Measurements from ENCODE around the gene GAP43.

GAP43 gene

DNA sequence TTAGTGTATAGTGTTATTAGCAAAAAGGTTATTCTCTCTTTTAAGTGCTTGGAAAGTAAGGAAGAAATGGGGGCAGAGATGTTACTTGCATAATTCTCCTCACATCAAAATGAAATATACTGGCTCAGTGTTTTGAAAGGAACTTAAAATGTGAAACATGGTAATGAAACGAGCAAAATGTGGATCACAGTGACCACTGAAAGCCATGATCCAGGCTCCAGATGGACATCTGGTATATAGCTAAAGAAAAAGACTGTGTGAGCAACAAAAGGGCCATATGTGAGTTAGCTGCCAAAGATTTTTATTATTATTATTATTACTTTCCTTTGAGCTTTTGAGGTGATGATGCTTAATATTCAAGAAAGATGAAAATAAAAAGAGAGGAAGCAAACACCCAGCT lies 89.6 kb downstream of the GAP43 start:
- no peaks in the 10 kb centered on the region for H3K27me3 ChIP-seq (ENCODE audit: insufficient read depth, low read length, poor library complexity, severe bottlenecking)
- H4K20me1 ChIP-seq (ENCODE audit: insufficient read depth, low read length, poor library complexity, severe bottlenecking) = no peaks in the 10 kb centered on the region
- H3K4me1 ChIP-seq (ENCODE audit: insufficient read depth, low read length, poor library complexity, severe bottlenecking) = no peaks in the 10 kb centered on the region
- no peak overlapping the region for H3K4me2 ChIP-seq (ENCODE audit: low read depth, low read length, poor library complexity, severe bottlenecking)
- H2AFZ ChIP-seq (ENCODE audit: low read length) = no peak overlapping the region
- no peaks in the 10 kb centered on the region for H3K36me3 ChIP-seq (ENCODE audit: insufficient read depth, low read length)
- no peaks in the 10 kb centered on the region for H3K79me2 ChIP-seq (ENCODE audit: insufficient read depth, low read length)
- no peaks in the 10 kb centered on the region for H3K9me2 ChIP-seq (replicated peaks; ENCODE audit: low read depth, low read length)
- no peak overlapping the region for H3K9ac ChIP-seq (ENCODE audit: low read depth, low read length, poor library complexity, severe bottlenecking)
- TF ChIP-seq, protein P1, sequence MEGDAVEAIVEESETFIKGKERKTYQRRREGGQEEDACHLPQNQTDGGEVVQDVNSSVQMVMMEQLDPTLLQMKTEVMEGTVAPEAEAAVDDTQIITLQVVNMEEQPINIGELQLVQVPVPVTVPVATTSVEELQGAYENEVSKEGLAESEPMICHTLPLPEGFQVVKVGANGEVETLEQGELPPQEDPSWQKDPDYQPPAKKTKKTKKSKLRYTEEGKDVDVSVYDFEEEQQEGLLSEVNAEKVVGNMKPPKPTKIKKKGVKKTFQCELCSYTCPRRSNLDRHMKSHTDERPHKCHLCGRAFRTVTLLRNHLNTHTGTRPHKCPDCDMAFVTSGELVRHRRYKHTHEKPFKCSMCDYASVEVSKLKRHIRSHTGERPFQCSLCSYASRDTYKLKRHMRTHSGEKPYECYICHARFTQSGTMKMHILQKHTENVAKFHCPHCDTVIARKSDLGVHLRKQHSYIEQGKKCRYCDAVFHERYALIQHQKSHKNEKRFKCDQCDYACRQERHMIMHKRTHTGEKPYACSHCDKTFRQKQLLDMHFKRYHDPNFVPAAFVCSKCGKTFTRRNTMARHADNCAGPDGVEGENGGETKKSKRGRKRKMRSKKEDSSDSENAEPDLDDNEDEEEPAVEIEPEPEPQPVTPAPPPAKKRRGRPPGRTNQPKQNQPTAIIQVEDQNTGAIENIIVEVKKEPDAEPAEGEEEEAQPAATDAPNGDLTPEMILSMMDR (conservative IDR thresholded peaks at IDR 0.05; ENCODE audit: low read length) = no peak
- TF ChIP-seq EZH2phosphoT487 (IDR thresholded peaks at IDR 0.05; ENCODE audit: borderline replicate concordance) = no peak
- H3F3A ChIP-seq (ENCODE audit: low read depth) = no peaks in the 10 kb centered on the region
- H3K4me3 ChIP-seq (ENCODE audit: low read length, poor library complexity, severe bottlenecking) = no peak overlapping the region
- no peaks in the 10 kb centered on the region for H3K9me3 ChIP-seq (ENCODE audit: insufficient read depth, low read depth, low read length)

DNA sequence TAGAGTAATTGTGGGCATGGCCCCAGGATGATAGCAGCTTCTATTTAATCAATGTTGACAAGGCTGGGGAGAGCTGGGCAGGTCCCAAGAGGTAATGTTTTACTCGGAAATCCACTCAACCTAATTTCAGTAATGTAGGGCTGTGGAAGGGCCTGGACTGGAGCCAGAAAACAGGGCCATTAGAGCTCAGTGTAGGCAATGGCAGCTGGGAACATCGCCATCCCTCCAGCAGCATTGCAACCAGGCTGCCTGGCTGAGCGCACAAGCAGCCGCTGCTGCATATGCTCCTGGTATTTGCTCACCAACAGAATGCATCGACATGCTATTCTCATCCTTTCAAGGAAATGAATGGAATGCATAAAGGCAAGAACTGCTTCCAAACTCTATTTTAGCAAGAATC lies 90.0 kb downstream of the GAP43 start:
- no peak overlapping the region for H2AFZ ChIP-seq (ENCODE audit: low read length)
- TF ChIP-seq, protein P1 (conservative IDR thresholded peaks at IDR 0.05; ENCODE audit: low read length) = no peak
- TF ChIP-seq EZH2phosphoT487 (IDR thresholded peaks at IDR 0.05; ENCODE audit: borderline replicate concordance) = no peak
- no peaks in the 10 kb centered on the region for H3K9me2 ChIP-seq (replicated peaks; ENCODE audit: low read depth, low read length)
- H3K36me3 ChIP-seq (ENCODE audit: insufficient read depth, low read length) = no peaks in the 10 kb centered on the region
- H3K27me3 ChIP-seq (ENCODE audit: insufficient read depth, low read length, poor library complexity, severe bottlenecking) = no peaks in the 10 kb centered on the region
- no peaks in the 10 kb centered on the region for H3K79me2 ChIP-seq (ENCODE audit: insufficient read depth, low read length)
- H3K4me2 ChIP-seq (ENCODE audit: low read depth, low read length, poor library complexity, severe bottlenecking) = no peak overlapping the region
- H3F3A ChIP-seq (ENCODE audit: low read depth) = no peaks in the 10 kb centered on the region
- no peak overlapping the region for H3K4me3 ChIP-seq (ENCODE audit: low read length, poor library complexity, severe bottlenecking)
- no peaks in the 10 kb centered on the region for H3K4me1 ChIP-seq (ENCODE audit: insufficient read depth, low read length, poor library complexity, severe bottlenecking)
- H3K9ac ChIP-seq (ENCODE audit: low read depth, low read length, poor library complexity, severe bottlenecking) = no peak overlapping the region
- H3K9me3 ChIP-seq (ENCODE audit: insufficient read depth, low read depth, low read length) = no peaks in the 10 kb centered on the region
- no peaks in the 10 kb centered on the region for H4K20me1 ChIP-seq (ENCODE audit: insufficient read depth, low read length, poor library complexity, severe bottlenecking)

DNA sequence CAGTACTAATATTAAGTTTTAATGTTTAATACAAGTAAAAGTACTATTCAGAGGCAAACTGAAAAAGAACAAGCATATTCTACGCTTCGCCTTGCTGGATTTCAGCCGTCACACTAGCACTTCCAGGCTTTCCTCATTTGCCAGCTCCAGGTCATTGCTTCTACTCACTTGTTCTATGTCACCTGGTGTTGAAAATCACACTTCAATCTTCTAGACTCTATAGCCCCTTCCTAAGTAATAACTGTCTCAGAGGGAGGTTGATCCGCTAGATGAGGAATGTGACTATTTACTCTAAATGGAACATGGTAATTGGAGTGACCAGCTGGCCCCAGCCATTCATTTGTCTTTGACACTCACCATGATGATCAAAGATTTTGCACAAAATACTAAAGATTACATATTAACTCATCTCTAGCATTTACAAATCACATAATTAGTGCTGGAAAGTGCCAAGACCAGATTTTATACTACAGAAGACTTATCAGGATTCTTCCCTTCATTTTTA lies 92.0 kb downstream of the GAP43 start:
- H3K9me2 ChIP-seq (replicated peaks; ENCODE audit: low read depth, low read length) = no peaks in the 10 kb centered on the region
- no peaks in the 10 kb centered on the region for H3K4me1 ChIP-seq (ENCODE audit: insufficient read depth, low read length, poor library complexity, severe bottlenecking)
- H3K9ac ChIP-seq (ENCODE audit: low read depth, low read length, poor library complexity, severe bottlenecking) = no peak overlapping the region
- no peak overlapping the region for H3K4me3 ChIP-seq (ENCODE audit: low read length, poor library complexity, severe bottlenecking)
- H3K27me3 ChIP-seq (ENCODE audit: insufficient read depth, low read length, poor library complexity, severe bottlenecking) = no peaks in the 10 kb centered on the region
- no peaks in the 10 kb centered on the region for H3K79me2 ChIP-seq (ENCODE audit: insufficient read depth, low read length)
- no peak overlapping the region for H2AFZ ChIP-seq (ENCODE audit: low read length)
- no peak overlapping the region for H3K4me2 ChIP-seq (ENCODE audit: low read depth, low read length, poor library complexity, severe bottlenecking)
- TF ChIP-seq EZH2phosphoT487 (IDR thresholded peaks at IDR 0.05; ENCODE audit: borderline replicate concordance) = no peak
- TF ChIP-seq, protein P1 (conservative IDR thresholded peaks at IDR 0.05; ENCODE audit: low read length) = no peak
- H3F3A ChIP-seq (ENCODE audit: low read depth) = no peaks in the 10 kb centered on the region
- H3K9me3 ChIP-seq (ENCODE audit: insufficient read depth, low read depth, low read length) = no peaks in the 10 kb centered on the region
- no peaks in the 10 kb centered on the region for H3K36me3 ChIP-seq (ENCODE audit: insufficient read depth, low read length)
- no peaks in the 10 kb centered on the region for H4K20me1 ChIP-seq (ENCODE audit: insufficient read depth, low read length, poor library complexity, severe bottlenecking)

Data from Loucy (cell line).